Measurements from ENCODE around the gene FAM114A2.

- TF ChIP-seq CTCF (conservative IDR thresholded peaks at IDR 0.05): no peak
- no peak for TF ChIP-seq ZFX (IDR thresholded peaks at IDR 0.05)
Measured at GRCh38 chr5:154038261-154038706, 426 bp downstream of the FAM114A2 start.

All from C4-2B (cell line).